NCI-H2171 (cell line): ENCODE measurements around the gene ZNF561.
A peak's percentile ranks its signal among the peaks of the same experiment; 100 is the strongest.
"Not testable (repeated sequence)": the region's sequence is repeated elsewhere in the genome, so short reads cannot be mapped to it uniquely, and the experiment has no call there.

ENCODE experiments used
- DNase-seq: peaks from one replicate; lab custom pipeline; 2025; lab: John Stamatoyannopoulos, UW

The ZNF561 gene

DNA sequence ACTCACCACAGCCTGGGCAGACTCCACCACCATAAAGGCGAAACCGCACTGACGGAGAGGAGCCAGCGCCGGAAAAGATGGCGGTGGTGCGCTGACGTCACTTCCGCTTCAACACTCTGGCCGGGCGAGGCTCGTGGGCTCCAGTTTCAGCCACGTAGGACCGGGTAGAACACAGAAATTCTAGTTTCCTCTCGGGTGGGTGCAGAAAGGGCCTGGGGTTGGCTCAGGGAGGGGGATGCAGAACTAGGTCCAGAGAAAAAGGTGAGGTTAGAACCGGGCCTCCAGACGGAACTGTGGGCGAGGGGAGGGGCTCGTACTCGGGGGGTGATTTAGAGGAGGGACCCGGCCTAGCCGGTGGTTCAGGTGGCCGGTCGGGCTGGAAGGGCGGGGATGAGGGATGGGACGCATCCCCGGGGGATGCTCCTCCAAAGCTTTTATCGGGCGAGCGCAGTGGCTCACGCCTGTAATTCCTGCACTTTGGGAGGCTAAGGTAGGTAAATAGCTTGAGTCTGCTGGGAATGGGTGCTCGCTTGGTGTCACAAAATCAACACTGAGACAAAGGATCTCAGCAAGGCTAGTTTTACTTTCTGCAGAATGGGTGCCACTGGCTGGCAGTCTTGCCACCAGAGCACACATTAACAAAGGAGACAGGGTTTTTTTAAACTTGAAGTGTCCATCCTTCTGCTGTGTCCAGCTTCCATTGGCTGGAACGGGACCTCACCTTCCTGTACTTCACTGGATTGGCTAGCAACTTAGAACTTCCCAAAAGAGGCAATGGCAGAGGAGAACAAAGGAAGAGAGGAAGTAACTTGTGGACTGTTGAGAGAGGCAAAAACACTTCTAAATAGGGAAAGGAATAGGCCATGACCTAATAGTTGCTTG, at the start of gene ZNF561:
TSS of gene ZNF561 (minus strand) at position 77 of the 882 bp plus-strand sequence. CDS start 1,776 bp downstream, outside the sequence.
- DNase-seq: peak; percentile 86

DNA sequence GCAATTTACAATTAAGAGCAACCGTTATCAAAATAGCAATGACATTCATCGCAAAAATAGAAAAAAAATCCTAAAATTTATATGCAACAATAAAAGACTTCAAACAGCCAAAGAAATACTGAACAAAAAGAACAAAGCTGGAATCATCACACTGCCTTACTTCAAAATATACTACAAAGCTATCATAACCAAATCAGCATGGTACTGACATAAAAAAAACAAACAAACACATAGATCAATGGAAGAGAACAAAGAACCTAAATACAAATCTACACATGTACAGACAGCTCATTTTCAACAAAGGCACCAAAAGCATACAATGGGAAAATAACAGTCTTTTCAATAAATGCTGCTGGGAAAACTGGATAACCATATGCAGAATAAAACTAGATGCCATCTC, 47.5 kb upstream of the ZNF561 start:
- DNase-seq: no peak

DNA sequence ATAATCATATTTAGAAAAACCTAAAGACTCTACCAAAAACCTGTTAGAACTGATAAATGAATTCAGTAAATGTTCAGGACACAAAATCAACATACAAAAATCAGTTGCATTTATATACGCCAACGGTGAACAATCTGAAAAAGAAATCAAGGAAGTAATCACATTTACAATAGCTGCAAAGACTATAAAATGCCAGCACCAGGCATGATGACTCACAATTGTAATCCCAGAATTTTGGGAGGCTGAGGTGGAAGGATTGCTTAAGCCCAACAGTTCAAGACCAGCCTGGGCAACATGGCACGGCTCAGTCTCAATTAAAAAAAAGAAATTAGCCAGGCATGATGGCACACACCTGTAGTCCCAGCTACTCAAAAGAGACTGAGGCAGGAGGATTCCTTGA, 46.9 kb upstream of the ZNF561 start:
- DNase-seq: no peak

DNA sequence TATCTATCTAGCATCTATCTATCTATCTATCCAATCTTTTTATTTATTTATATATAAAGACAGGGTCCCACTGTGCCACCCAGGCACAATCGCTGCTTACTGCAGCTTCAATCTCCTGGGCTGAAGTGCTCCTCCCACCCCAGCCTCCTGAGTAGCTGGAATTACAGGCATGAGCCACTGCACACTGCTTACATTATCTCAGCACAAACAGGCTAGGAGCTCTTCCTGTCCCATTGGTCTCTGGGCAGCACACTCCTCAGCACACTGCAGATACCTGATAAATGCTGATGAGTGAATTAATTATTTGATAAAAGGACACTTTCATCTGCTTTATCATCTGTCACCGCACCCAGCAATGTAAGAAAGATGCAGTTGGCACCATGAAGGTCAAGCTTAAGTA, 37.7 kb upstream of the ZNF561 start:
- no peak for DNase-seq

DNA sequence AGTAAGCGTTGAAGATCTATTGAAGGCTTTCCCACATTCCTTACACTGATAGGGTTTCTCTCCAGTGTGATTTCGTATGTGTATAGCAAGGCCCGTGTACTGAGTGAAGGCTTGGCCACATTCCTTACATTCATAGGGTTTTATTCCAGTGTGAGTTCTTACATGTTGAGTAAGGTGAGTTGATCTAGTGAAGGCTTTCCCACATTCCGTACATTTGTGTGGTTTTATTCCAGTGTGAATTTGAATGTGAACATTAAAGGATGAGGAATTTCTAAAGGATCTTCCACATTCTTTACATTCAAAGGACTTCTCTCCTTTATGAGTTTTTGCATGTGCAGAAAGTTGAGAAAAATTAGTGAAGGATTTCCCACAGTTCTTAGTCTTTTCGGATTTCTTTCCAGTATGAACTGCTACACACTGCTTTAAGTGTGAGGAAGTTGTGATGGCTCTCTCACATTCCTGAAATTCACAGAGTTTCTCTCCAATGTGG, 32.1 kb upstream of the ZNF561 start:
- not testable (repeated sequence) for DNase-seq

DNA sequence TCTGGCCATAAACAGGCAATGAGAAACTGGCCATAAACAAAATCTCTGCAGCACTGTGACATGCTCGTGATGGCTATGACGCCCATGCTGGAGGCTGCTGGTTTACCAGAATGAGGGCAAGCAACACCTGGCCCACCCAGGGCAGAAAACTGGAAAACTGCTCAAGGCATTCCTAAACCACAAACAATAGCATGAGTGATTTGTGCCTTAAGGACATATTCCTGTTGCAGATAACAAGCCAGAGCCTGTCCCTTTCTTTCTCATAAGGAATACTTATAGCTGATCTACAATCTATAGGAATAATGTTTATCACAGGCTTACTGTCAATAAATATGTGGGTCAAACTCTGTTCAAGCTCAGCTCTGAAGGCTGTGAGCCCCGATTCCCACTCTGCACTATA, 30.4 kb upstream of the ZNF561 start:
- DNase-seq: not testable (repeated sequence)

DNA sequence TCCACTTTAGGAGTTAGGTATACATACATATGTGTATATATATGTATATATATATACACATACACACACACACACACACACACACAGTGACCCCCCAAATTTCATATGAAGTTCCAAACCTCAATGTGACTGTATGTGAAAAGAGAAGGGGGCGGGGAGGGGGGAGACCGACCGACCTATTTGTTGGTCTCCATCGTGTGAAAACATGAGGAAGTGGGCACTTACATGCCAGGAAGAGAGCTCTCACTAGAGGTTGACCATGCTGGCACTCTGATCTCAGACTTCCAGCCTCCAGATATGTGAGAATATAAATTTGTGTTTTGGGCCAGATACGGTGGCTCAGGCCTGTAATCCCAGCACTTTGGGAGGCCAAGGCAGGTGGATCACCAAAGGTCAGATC, 29.3 kb upstream of the ZNF561 start:
- no peak for DNase-seq

DNA sequence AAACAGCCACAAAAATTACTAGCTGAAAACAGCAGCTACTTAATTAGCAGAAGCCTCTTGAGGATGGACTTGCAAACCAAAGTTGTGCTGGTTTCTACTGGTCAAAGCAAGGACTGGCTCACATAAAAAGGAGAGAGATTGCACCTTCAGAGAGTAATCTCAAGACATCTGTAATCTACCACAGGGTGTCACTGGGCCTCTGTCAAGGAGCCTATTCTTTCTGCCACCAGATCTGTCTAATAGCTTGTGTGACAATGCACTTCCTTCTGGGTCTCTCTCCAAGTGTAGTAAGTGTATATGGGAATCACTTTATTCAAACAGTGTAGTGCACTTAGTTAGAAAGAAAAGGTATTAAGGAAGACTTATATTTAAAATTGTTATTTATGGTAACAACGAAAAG, 24.4 kb upstream of the ZNF561 start:
- DNase-seq: no peak

DNA sequence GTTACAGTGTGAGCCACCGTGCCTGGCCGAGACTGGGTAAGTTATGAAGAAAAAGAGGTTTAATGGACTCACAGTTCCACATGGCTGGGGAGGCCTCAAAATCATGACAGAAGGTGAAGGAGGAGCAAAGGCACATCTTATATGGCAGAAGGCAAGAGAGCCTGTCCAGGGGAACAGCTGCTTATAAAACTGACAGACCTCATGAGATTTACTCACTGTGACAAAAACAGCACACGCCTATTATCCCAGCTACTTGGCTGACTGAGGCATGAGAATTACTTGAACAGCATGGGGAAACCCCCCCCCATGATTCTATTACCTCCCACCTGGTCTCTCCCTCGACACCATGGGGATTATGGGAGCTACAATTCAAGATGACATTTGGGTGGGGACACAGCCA, 23.4 kb upstream of the ZNF561 start:
- peak; percentile 20 for DNase-seq

DNA sequence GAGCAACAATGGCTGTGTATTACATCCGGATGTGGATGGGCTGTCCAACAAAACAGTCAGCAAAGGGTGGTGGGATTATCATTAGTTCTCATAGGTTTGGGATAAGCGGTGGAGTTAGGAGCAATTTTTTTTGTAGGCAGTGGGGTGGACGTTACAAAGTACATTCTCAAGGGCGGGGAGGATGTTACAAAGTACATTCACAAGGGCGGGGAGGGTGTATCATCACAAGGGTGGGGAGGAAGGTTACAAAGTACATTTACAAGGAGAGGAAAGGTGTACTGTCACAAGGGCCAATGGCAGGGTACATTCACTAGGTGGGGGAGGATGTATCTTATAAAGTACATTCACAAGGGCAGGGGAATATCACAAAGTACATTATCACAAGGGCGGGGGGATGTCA, 20.8 kb upstream of the ZNF561 start:
- DNase-seq: no peak

DNA sequence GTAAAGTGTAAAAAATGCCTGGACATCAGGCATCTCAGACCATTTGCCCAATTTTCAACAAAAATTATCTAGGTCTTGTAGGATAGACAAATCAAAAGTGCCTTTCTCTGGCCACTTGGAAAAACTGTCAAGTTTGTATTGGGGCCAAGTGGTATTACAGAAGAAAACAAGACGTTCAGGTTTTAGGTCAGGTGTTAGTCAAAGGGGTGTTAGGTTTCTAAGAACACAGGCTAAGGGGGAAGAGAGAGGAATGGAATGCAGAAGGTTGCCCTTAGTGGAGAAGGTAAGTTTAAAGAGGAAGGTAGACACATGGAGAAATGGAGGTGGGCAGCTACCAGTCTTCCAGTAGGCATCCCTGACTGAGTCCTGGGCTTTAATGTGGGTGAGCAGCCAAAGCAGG, 19.9 kb upstream of the ZNF561 start:
- DNase-seq: no peak

DNA sequence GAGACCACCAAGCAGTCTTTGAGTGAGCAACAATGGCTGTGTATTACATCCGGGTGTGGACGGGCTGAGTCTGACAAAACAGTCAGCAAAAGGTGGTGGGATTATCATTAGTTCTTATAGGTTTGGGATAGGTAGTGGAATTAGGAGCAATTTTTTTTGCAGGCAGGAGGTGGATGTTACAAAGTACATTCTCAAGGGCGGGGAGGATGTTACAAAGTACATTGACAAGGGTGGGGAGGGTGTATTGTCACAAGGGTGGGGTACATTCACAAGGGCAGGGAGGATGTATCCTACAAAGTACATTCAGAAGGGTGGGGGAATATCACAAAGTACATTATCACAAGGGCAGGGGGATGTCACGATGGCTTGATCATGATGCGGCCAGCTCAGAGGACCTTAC, 15.0 kb upstream of the ZNF561 start:
- DNase-seq: no peak

DNA sequence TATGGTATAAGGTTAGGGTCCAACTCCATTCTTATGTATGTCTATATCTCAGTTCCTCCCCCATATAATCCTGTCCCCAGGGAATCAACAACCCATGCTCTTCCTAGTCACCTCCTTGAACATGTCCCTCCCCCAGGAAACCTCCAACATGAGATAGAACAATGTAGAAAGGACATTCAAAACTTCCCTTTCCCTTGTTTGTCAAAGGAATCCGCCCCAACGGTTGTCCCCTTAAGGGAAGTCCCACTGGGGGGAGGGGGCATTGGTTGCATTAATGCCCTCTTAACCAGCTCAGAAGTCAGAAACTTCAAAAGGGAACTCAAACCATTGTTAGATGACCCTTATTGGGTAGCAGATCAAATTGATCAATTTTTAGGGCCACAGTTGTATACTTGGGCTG, 6.8 kb upstream of the ZNF561 start:
- no peak for DNase-seq

DNA sequence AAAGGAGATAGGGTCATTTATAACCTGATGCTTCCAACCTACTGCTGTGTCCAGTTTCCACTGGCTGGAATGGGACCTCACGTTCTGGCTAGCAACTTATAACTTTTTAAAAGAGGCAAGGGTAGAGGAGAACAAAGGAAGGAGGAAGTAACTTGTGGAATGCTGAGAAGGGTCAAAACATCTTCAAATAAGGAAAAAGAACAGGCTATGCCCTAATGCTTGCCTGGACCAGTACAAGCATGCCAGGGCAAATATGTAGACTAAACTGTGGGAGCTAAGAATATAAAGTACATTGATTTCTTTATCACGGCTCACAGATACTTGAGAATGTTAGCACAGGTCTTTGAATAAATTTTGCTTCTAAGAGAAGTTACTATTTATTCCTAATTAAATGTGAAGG, 1.5 kb upstream of the ZNF561 start:
- no peak for DNase-seq

DNA sequence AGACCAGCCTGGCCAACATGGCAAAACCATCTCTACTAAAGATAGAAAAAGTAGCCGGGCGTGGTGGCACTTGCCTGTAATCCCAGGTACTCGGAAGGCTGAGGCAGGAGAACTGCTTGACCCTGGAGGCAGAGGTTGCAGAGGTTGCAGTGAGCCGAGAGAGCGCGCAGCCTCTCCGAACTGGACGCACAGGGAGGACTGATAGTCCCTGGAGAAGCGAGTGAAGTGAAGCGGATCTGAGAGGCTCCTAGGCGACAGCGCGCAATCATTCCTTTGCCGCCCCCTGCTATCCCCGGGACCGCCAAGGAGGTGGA, 233 bp downstream of the ZNF561 start:
- DNase-seq: no peak

DNA sequence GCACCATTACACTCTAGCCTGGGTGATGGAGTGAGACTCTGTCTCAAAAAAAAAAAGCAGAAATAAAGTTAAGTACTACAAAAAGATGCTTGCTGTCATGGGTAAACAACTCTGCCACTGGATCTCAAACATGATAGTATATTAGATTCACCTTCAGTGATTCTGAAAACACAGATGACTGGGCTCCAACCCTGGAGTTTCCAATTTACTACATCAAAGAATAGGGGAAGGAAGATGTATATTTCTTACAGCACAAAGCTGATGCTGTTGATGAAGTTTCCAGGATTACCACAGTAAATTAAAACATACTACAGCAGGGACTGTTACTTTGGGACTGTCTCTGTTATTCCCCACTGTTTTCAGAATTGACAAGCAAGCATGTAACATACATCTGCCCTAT, 5.2 kb downstream of the ZNF561 start:
- no peak for DNase-seq

DNA sequence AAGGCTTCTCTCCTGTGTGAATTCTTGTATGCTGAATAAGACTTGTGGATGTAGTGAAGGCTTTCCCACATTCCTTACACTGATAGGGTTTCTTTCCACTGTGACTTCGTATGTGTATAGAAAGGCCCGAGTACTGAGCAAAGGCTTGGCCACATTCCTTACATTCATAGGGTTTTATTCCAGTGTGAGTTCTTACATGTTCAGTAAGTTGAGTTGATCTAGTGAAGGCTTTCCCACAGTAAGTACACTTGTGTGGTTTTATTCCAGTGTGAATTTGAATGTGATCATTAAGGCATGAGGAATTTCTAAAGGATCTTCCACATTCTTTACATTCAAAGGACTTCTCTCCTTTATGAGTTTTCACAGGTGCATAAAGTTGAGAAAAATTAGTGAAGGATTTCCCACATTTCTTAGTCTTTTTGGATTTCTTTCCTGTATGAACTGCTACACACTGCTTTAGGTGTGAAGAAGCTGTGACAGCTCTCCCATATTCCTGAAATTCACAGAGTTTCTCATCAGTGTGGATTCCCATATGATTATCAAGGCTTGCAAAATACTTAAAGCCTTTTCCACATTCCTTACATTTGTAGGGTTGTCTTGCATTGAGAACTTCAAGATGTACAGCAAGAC, 10.4 kb downstream of the ZNF561 start:
- DNase-seq: no peak

DNA sequence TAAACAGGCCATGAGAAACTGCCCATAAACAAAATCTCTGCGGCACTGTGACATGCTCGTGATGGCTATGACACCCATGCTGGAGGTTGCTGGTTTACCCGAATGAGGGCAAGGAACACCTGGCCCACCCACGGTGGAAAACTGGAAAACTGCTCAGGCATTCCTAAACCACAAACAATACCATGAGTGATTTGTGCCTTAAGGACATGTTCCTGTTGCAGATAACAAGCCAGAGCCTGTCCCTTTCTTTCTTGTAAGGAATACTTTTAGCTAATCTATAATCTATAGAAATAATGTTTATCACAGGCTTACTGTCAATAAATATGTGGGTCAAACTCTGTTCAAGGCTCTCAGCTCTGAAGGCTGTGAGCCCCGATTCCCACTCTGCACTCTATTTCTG, 12.1 kb downstream of the ZNF561 start:
- DNase-seq: no peak

DNA sequence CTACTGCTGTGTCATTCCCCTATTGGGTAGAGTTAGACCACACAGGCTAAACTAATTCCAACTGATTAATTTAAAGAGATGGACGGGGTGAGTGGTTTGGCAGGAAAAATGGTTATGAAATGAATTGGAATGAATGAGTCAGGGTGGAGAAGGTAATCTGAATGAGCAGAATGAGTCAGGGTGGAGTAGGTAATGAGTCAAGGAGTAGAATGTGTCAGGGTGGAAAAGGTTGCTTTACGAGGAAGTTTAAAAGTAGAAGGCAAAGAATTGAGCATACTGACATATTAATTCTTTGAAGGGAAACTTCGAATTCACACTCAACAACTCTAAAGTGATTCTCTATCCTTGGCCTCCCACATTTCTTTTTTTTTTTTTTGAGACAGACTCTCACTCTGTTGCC, 24.0 kb downstream of the ZNF561 start:
- no peak for DNase-seq

DNA sequence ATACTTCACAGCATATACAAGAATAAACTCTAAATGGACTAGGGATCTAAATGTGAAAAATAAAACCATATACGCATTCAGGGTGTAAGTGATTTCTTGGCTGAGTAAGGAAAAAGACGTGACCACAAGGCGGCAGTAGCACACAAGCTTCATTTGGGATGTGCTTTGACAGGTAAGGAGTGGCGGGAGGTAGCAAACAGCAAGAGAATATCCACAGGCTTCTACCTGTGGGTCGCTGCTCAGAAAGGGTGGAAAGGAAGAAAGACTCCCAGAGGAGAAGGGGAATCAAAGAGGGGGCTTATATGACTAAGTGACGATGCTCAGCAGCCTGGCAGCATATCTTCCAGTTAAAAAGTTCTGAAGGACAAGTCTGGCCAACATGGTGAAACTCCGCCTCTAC, 34.3 kb downstream of the ZNF561 start:
- DNase-seq: peak; percentile 25

DNA sequence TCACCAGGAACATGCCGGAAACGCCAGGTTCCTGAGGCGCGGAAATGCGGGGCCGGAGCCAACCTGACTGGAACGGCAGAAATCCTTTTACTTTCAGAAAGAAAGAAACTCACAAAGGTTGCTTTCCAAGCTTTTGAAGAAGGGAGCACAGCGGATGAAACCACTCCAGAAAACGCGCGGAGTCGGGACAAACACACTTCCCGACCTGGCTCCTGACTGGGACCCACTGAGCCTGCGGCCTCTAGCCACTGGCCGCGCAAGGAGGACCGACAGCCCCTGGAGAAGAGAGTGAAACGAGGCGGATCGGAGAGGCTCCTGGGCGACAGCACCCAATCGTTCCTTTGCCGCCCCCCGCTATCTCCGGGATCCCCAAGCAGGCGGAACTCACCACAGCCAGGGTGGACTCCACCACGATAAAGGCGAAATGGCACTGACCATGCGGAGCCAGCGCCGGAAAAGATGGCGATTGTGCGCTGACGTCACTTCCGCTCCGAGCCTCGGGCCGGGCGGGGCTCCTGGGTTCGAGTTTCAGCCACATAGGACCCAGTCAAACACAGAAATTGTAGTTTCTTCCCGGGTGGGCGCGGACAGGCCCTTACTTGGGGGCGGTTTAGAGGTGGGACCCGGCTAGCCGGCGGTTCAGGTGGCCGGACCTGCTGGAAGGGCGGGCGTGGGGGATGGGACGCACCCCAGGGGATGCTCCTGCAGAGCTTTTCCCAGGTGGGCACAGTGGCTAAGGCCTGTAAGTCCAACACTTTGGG, 36.8 kb downstream of the ZNF561 start, which contains the start of gene ZNF121:
TSS of gene ZNF121 (minus strand) at position 432 of the 761 bp plus-strand sequence. CDS start 16,407 bp downstream, outside the sequence.
- DNase-seq: peak; percentile 84

DNA sequence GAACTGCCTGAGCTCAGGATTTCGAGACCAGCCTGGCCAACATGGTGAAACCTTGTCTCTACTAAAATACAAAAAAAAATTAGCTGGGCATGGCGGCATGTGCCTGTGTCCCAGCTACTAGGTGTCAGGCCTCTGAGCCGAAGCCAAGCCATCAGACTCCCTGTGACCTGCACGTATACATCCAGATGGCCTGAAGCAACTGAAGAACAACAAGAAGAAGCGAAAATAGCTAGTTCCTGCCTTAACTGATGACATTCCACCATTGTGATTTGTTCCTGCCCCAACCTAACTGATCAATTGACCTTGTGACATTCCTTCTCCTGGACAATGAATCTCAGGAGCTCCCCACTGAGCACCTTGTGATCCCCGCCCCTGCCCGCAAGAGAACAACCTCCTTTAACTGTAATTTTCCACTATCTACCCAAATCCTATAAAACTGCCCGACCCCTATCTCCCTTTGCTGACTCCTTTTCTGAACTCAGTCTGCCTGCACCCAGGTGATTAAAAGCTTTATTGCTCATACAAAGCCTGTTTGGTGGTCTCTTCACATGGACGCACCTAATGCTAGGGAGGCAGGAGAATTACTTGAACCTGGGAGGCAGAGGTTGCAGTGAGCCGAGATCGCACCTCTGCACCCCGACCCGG, 38.8 kb downstream of the ZNF561 start:
- not testable (repeated sequence) for DNase-seq
